Motor neuron (in vitro differentiated cells): ENCODE results near the gene IPO4. TPM values are rescaled to one million over a fixed set of nuclear protein-coding genes. Genes with fewer than 3 reads are reported as not detected.
"Not testable (repeated sequence)": the region's sequence is repeated elsewhere in the genome, so short reads cannot be mapped to it uniquely, and the experiment has no call there.

ENCODE experiments used
- ATAC-seq, 8 experiments: fragments of 200-7000 bp; cut with Tn5 transposase; replicated peaks in 6 of 8; 2 replicates each; pipeline ENCODE4 v1.8.0; 2021; ENCODE audit warnings: mild to moderate bottlenecking in 8 of 8, moderate library complexity in 8 of 8
- H3K27ac ChIP-seq, 2 donors: fragments of 250-450 bp; sonication (Bioruptor Pico); 2 replicates each; pipeline ENCODE4 v1.9.0; 2021; ENCODE audit warnings: antibody characterized with exemption in 2 of 2, mild to moderate bottlenecking in 2 of 2, moderate library complexity in 1 of 2
- H3K4me1 ChIP-seq, 2 donors: fragments of 250-450 bp; sonication (Bioruptor Pico); replicated peaks in 1 of 2; 2 replicates each; pipeline ENCODE4 v1.6.1; 2021; ENCODE audit warnings: antibody characterized with exemption in 2 of 2, mild to moderate bottlenecking in 2 of 2, moderate library complexity in 1 of 2
- H3K4me3 ChIP-seq, 5 donors: fragments of 250-450 bp; sonication (Bioruptor Pico); 2 replicates each; pipeline ENCODE4 v1.9.0; 2021; ENCODE audit warnings: antibody characterized with exemption in 5 of 5, mild to moderate bottlenecking in 5 of 5, moderate library complexity in 4 of 5
- WGBS, 10 experiments: fragments of 450-650 bp; shearing (Covaris generic); methylation state at CpG; one replicate each; pipeline ENCODE4 v1.0.0; 2022; 5-methylcytosine and 5-hydroxymethylcytosine counted together
- in situ Hi-C, 9 experiments: fragments of 400-800 bp; cut with MboI; loops; one replicate each; pipeline ENCODE4 v1.15.0; 2021; ENCODE audit warnings: low sequenced_read_pairs in 9 of 9, low pct_unique_long_range_greater_than_20kb in 2 of 9; ENCODE audit not compliant: unreplicated experiment in 9 of 9
- total RNA-seq, 8 experiments: library from RNA; unstranded; fragments of 300-600 nt; gene quantifications; 2 replicates each; pipeline versions ENCODE4 v1.2.3 to v1.2.4, GENCODE V29; 2022

The IPO4 gene
- total RNA-seq, 8 experiments from 2014 or later = 17.4 to 90.0 (median 39.8) TPM

- in situ Hi-C loops = no loop called here
- no peak overlapping the region for H3K27ac ChIP-seq
- no peak for ATAC-seq
- no peak overlapping the region for H3K4me3 ChIP-seq
- H3K4me1 ChIP-seq = peaks cover 11 to 13% of the 10 kb centered on the region in 2 donors
- 0% methylated on average over 1 of the region's 1 CpG; no CpG with 5 or more reads in 9 of the 10 experiments for WGBS, 10 experiments
Measured at GRCh38 chr14:24228902-24229301, 40.3 kb upstream of the IPO4 start.

GRCh38 chr14:24226473-24226872 lies 37.9 kb upstream of the IPO4 start:
- in situ Hi-C loops = no loop called here
- Histone ChIP-seq H3K4me3 (no peak overlapping the region), H3K27ac (no peak overlapping the region), H3K4me1 (peaks cover 3 to 5% of the 10 kb centered on the region in 2 donors)
- ATAC-seq = no peak
- 38 to 100% (median 83%) methylated on average over 1 of the region's 1 CpG; no CpG with 5 or more reads in 1 of the 10 experiments for WGBS, 10 experiments

- WGBS, 10 experiments = 62 to 100% (median 94%) methylated on average over 1 to 7 of the region's 7 CpGs
- Histone ChIP-seq H3K4me1 (no peaks in the 10 kb centered on the region), H3K27ac (no peak overlapping the region), H3K4me3 (no peak overlapping the region)
- in situ Hi-C loops = no loop called here
- ATAC-seq = no peak
Measured at GRCh38 chr14:24224618-24225071, 36.0 kb upstream of the IPO4 start.

- ATAC-seq, H3K27ac ChIP-seq, in situ Hi-C loops, H3K4me1 ChIP-seq, H3K4me3 ChIP-seq: not testable (repeated sequence)
- WGBS, 10 experiments = 90 to 100% (median 100%) methylated on average over 1 to 4 of the region's 4 CpGs; no CpG with 5 or more reads in 3 of the 10 experiments
Measured at GRCh38 chr14:24222987-24223386, 34.4 kb upstream of the IPO4 start.

GRCh38 chr14:24219521-24219920 lies 30.9 kb upstream of the IPO4 start:
- in situ Hi-C loops = no loop called here
- Histone ChIP-seq H3K27ac (no peak overlapping the region), H3K4me1 (peaks cover 10 to 11% of the 10 kb centered on the region in 2 donors), H3K4me3 (no peak overlapping the region)
- no peak for ATAC-seq
- 0 to 73% (median 56%) methylated on average over 2 to 3 of the region's 3 CpGs; no CpG with 5 or more reads in 1 of the 10 experiments for WGBS, 10 experiments

GRCh38 chr14:24219080-24219479 lies 30.5 kb upstream of the IPO4 start:
- WGBS, 10 experiments = 88 to 100% (median 100%) methylated on average over 1 to 4 of the region's 4 CpGs; no CpG with 5 or more reads in 3 of the 10 experiments
- H3K4me1 ChIP-seq = peaks cover 11 to 14% of the 10 kb centered on the region in 2 donors
- in situ Hi-C loops = no loop called here
- no peak for ATAC-seq
- H3K27ac ChIP-seq = no peak overlapping the region
- H3K4me3 ChIP-seq = no peak overlapping the region

GRCh38 chr14:24216876-24217275 lies 28.3 kb upstream of the IPO4 start:
- in situ Hi-C loops, H3K4me3 ChIP-seq, ATAC-seq, H3K27ac ChIP-seq: not testable (repeated sequence)
- 50 to 100% (median 100%) methylated on average over 1 of the region's 1 CpG; no CpG with 5 or more reads in 2 of the 10 experiments for WGBS, 10 experiments
- peaks cover 21 to 24% of the 10 kb centered on the region in 2 donors for H3K4me1 ChIP-seq

GRCh38 chr14:24216345-24216699 lies 27.7 kb upstream of the IPO4 start:
- in situ Hi-C loops = no loop called here
- 71 to 100% (median 90%) methylated on average over 1 to 2 of the region's 2 CpGs; no CpG with 5 or more reads in 4 of the 10 experiments for WGBS, 10 experiments
- H3K4me1 ChIP-seq = peaks cover 21 to 24% of the 10 kb centered on the region in 2 donors
- H3K4me3 ChIP-seq = peak overlapping the region; percentile 54 to 85 (median 69)
- ATAC-seq = no peak
- peak overlapping the region; percentile 82 to 92 for H3K27ac ChIP-seq

GRCh38 chr14:24215495-24216344 lies 27.1 kb upstream of the IPO4 start, which contains the start of gene MDP1:
MDP1 (minus strand) TSS chr14:24216066; CDS start chr14:24215955, 111 bp downstream.
- in situ Hi-C loops = no loop called here
- peak within 1 kb of the TSS; percentile 82 to 92 for H3K27ac ChIP-seq
- 0 to 7% (median 0%) methylated on average over 1 to 14 of the region's 40 CpGs; no CpG with 5 or more reads in 2 of the 10 experiments for WGBS, 10 experiments
- ATAC-seq = peak; percentile 63 to 81 (median 74)
- peaks cover 21 to 24% of the 10 kb centered on the region in 2 donors for H3K4me1 ChIP-seq
- peak within 1 kb of the TSS; percentile 54 to 85 (median 69) for H3K4me3 ChIP-seq

- H3K4me3 ChIP-seq = peak overlapping the region; percentile 65 to 77 (median 72)
- H3K4me1 ChIP-seq = peaks cover 21 to 24% of the 10 kb centered on the region in 2 donors
- ATAC-seq = no peak
- in situ Hi-C loops = no loop called here
- H3K27ac ChIP-seq = peak overlapping the region; percentile 83 to 91
- WGBS, 10 experiments = 75 to 100% (median 94%) methylated on average over 2 to 7 of the region's 7 CpGs; no CpG with 5 or more reads in 2 of the 10 experiments
Measured at GRCh38 chr14:24213866-24214662, 25.4 kb upstream of the IPO4 start.

GRCh38 chr14:24212924-24213865 lies 24.6 kb upstream of the IPO4 start, which contains the start of gene CHMP4A:
CHMP4A (minus strand) TSS chr14:24213488; CDS start chr14:24213439, 49 bp downstream.
- in situ Hi-C loops = no loop called here
- Histone ChIP-seq H3K4me3 (peak within 1 kb of the TSS; percentile 65 to 77 (median 72)), H3K27ac (peak within 1 kb of the TSS; percentile 90 to 91), H3K4me1 (peaks cover 21 to 24% of the 10 kb centered on the region in 2 donors)
- WGBS, 10 experiments = 0 to 4% (median 0%) methylated on average over 5 to 38 of the region's 53 CpGs; no CpG with 5 or more reads in 4 of the 10 experiments
- peak; percentile 84 to 93 (median 90) for ATAC-seq

- ATAC-seq = no peak
- Histone ChIP-seq H3K4me1 (peaks cover 21 to 22% of the 10 kb centered on the region in 2 donors), H3K4me3 (no peak overlapping the region), H3K27ac (no peak overlapping the region)
- in situ Hi-C loops = no loop called here
- 80 to 100% (median 90%) methylated on average over 1 to 5 of the region's 6 CpGs; no CpG with 5 or more reads in 1 of the 10 experiments for WGBS, 10 experiments
Measured at GRCh38 chr14:24211311-24211710, 22.7 kb upstream of the IPO4 start.
